ENCODE results near the gene WDR1. TPM values are rescaled to one million over a fixed set of nuclear protein-coding genes. Genes with fewer than 3 reads are reported as not detected.

Gene WDR1
- 281 TPM for total RNA-seq (ENCODE audit: insufficient read depth, low replicate concordance)

DNA sequence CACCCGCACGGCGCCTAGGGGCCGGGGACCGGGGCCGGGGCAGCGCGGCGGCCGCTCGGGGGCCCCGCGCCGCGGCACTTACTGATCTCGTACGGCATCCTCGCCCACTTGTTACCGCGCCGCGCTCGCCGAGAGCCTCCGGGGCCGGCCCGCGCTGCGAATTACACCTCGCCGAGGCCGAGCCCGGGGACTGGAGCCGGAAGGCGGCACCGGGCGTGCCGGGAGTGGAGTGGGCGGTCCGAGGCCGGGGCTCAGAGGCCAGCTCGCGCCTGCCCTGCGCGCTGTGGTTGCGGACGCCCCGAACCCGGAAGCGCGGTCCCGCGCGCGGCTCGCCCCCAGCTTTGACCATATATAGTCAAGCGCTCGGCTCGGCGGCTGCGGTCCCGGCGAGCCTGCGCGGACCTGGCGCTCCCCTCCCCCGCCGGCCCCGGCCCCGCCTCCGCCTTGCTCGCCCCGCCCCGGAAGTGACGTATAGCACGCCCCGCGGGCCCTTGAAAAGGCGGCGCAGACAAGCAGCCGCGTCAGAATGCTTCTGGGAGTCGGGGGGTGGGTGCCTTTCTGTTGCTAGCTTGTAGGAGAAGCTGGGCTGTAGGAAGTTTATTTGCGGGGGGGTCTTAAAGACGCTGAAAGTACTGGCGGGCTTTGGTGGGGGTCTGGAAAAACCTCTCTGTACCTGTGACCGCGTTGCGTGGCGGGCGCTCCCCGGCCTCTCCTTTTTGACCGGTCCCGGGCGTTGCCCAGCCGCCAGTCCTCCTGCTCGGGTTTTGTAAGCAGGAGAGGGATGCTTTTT lies at the start of gene WDR1:
Gene WDR1 (minus strand): TSS at position 231 of the 790 bp plus-strand sequence. CDS start 133 bp downstream, at position 98.
- DNase-seq (ENCODE audit: low spot score) = peak; percentile 97

DNA sequence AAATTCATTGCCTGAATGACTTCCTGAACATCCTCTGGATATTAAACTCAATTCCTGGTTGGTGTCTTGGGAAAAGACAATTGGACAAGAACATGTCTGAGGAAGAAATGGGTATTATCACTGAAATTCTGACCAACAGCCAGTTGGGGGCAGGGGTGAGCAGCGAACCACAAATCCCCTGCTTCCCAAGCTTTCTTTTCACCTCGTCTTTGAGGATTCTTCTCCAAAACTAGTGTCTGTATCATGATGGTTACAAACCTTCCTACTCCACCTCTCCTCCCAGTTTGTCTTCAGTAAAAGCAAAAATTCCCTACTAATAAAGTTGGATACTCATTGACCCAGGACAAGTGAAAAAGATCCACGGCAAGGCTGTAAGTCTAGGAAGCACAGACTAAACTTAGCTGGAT lies 48.3 kb upstream of the WDR1 start:
- peak; percentile 36 for DNase-seq (ENCODE audit: low spot score)

DNA sequence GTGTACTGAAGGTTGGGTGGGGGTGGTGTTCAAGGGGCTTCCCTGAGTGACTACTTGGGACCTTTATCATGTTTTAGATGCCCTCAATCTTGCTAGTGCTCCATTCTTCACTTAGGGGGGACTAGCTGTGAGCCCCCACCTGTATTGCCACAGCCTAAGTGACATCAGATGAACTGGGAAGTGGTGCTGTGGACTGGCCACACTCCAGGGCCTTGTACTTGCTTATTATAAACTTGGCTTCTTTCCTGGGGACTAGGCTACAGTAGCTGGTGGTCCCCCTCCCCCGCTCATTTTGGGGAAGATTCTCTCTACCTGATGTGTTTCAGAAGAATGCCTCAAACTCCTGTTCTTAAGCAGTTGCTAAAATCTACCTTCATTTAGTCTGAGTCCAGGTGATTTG lies 46.7 kb upstream of the WDR1 start:
- DNase-seq (ENCODE audit: low spot score) = no peak

GRCh38 chr4:10162341-10163000 lies 45.9 kb upstream of the WDR1 start:
- no peak for DNase-seq (ENCODE audit: low spot score)

DNA sequence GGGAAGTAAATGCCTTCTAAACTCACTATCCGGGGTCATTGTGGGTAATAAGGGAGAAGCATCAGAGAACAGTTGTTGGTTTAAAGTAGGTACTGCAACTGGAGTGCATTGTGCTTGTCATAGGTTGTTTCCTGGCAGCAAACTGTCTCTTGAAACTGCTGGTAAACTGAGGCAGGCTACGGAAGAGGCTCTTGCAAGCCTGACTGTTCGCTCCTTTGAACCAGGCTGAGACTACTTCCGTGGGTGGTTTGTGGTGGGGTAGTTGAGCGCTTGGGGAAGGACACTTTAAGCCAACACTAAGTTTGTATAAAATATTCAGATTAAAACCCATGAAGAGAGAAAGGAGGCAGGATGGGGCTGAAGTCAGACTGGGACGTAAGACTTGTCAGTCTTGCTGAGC lies 45.2 kb upstream of the WDR1 start:
- DNase-seq (ENCODE audit: low spot score) = no peak

DNA sequence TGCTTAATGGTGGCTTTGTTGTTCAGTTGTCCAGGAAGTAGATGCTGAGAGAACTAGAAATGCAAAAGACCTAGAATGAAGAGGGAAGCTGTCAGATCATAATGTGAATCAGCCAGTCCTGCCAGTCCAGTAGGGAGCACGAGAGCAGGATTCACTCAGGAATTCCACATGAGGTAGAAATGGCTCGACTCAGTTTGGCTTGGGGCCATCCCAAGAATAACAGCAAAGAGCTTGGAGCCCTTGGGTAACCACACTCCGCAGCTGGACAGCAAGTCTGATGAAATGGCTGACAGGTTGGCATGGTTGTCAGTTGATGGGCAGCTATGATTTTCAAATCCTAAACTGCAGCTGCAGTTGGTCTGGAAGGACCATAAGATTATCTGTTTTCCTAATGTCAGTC lies 44.5 kb upstream of the WDR1 start:
- DNase-seq (ENCODE audit: low spot score) = no peak

GRCh38 chr4:10160281-10160856 lies 43.8 kb upstream of the WDR1 start:
- DNase-seq (ENCODE audit: low spot score) = no peak

DNA sequence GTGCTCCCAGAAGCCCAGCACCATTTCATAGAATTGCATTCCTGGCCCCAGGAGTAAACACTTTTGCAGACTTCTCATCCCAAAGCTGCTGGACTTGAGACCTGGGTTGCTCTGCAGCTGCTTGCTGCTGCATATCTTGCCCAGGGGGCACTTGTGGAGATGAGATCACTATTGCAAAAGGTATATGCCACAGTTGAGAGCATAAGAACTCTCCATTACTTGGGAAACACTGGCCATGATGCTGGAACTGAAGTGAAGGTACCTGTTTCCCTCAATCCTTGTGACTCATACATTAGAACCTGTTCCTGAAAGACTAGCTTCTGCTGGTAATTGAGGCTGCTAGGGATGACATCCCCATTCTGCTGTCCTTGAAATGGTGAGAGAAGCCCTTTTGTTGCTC lies 43.1 kb upstream of the WDR1 start:
- no peak for DNase-seq (ENCODE audit: low spot score)

GRCh38 chr4:10158333-10158942 lies 41.8 kb upstream of the WDR1 start:
- no peak for DNase-seq (ENCODE audit: low spot score)

GRCh38 chr4:10157478-10158332 lies 41.1 kb upstream of the WDR1 start:
- DNase-seq (ENCODE audit: low spot score) = peak; percentile 77

DNA sequence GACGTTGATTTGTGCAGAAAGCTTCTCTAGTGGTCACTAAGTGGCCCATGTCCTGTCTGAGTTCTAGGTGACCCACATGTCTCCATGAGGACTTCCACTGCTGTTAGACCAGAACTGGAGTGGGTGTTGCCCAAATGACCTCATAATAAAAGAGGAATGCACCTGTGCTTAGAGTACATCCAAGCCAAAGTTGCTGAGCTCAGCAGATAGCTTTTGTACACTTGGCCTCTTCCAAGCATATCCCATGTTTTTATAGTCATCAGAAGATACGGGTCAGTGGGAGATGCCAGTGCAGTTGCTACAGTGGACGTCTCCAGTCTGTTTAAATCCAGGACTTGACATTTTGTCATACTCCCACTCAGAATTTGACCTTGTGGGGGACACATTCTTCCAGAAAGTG lies 37.6 kb upstream of the WDR1 start:
- no peak for DNase-seq (ENCODE audit: low spot score)

DNA sequence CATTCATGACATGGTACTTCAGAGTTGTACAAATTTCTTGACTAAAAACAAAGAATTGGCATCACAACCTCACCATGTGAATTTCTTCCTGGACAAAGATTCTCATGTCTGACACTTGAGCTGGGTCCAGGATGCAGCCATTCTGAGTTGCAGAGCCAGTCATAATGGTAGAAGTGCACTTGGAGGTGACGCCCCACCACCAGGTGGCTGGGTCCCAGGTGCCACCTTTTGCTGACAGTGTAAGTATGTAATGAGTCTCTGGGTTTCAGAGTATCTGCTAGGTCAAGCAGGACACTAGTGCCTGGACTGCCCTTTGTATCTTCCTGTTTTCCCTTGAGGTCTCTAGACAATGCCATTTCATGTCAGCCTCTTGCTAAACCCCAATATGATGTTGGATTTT lies 36.6 kb upstream of the WDR1 start:
- no peak for DNase-seq (ENCODE audit: low spot score)

DNA sequence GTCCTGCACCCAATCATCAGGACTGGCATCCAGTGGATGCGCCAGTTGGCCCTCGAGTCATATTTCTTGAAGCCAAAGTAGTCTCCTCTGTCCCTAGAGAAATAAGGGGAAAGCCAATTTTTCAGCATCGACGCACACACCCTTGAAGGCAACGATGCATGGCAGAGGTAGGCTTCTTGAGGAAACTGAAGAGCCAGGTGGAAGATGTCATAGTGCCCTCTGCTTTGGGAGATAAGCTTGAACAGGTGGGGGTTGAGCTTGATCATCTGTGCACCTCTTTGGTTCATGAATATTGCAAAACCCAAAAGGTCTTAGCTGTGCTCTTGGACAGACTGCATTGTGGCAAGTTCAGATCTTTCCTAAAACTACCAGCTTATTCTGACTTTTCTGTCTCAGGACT lies 34.6 kb upstream of the WDR1 start:
- no peak for DNase-seq (ENCODE audit: low spot score)

GRCh38 chr4:10144966-10145365 lies 28.4 kb upstream of the WDR1 start:
- DNase-seq (ENCODE audit: low spot score) = no peak

- DNase-seq (ENCODE audit: low spot score) = no peak
Observed at GRCh38 chr4:10144479-10144878, 27.9 kb upstream of the WDR1 start.

- no peak for DNase-seq (ENCODE audit: low spot score)
Observed at GRCh38 chr4:10143171-10143570, 26.6 kb upstream of the WDR1 start.

GRCh38 chr4:10140866-10141759 lies 24.5 kb upstream of the WDR1 start:
- DNase-seq (ENCODE audit: low spot score) = no peak

- DNase-seq (ENCODE audit: low spot score) = no peak
Observed at GRCh38 chr4:10139518-10139917, 22.9 kb upstream of the WDR1 start.

GRCh38 chr4:10135260-10135659 lies 18.7 kb upstream of the WDR1 start:
- no peak for DNase-seq (ENCODE audit: low spot score)

- DNase-seq (ENCODE audit: low spot score) = no peak
Observed at GRCh38 chr4:10134141-10134540, 17.5 kb upstream of the WDR1 start.

Measured in umbilical cord (tissue), 2 donors.